Activated naive CD4-positive, alpha-beta T cell treated with anti-CD3 and anti-CD28 coated beads, Interleukin-2, amount 50 U/mL, for 24 hours (primary cell): Measurements from ENCODE around the gene FAM89B.

Source experiments
- H3K27ac Mint-ChIP-seq: one replicate; pipeline ENCODE4 v1.8.0; 2021; ENCODE audit warnings: mild to moderate bottlenecking, mixed read lengths
- H3K27me3 Mint-ChIP-seq: one replicate; pipeline ENCODE4 v1.8.0; 2021; ENCODE audit warnings: mixed read lengths
- H3K36me3 Mint-ChIP-seq: one replicate; pipeline ENCODE4 v1.8.0; 2021; ENCODE audit warnings: mixed read lengths
- H3K4me1 Mint-ChIP-seq: one replicate; pipeline ENCODE4 v1.8.0; 2021; ENCODE audit warnings: mixed read lengths
- H3K4me3 Mint-ChIP-seq: one replicate; pipeline ENCODE4 v1.8.0; 2021; ENCODE audit warnings: mild to moderate bottlenecking, mixed read lengths
- H3K9me3 Mint-ChIP-seq: one replicate; pipeline ENCODE4 v1.8.0; 2021; ENCODE audit warnings: mixed read lengths

FAM89B gene

DNA sequence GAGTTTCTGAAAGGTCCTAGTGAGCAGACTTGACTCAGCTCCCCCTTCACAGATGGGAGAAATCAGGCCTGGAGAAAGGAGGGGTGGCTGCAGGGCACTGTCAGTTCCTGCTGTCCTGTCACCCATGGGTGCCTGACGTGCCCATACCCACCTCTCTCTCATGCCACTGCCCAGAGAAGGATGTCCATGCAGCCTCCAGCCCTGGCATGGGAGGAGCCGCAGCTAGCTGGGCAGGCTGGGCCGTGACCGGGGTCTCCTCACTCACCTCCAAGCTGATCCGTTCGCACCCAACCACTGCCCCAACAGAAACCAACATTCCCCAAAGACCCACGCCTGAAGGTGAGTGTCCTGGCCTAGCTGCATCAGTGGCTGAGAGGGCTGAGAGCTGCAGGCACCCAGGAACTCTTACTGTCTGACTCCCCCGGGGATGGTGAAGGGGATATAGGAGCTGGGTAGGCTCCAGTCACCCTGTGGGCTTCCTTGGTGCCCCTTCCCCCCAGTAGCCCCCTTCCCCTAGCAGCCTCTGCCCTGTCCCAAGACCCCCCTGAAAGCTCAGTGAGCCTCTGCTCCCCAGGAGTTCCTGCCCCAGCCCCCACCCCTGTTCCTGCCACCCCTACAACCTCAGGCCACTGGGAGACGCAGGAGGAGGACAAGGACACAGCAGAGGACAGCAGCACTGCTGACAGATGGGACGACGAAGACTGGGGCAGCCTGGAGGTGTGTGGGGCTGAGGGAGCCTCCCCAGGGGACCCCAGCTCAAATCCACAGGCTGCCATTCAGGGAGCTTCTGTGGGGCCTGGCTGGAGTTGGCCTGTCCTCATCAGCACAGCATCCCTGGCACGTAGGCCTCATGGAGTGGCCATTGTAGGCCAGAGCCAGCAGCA, 35.7 kb upstream of the FAM89B start:
- H3K4me3 Mint-ChIP-seq, result no peak overlapping the region
- no peaks in the 10 kb centered on the region for H3K27me3 Mint-ChIP-seq
- H3K36me3 Mint-ChIP-seq, result no peaks in the 10 kb centered on the region
- peak overlapping the region; percentile 41 for H3K27ac Mint-ChIP-seq
- no peaks in the 10 kb centered on the region for H3K9me3 Mint-ChIP-seq
- peaks cover 4% of the 10 kb centered on the region for H3K4me1 Mint-ChIP-seq

DNA sequence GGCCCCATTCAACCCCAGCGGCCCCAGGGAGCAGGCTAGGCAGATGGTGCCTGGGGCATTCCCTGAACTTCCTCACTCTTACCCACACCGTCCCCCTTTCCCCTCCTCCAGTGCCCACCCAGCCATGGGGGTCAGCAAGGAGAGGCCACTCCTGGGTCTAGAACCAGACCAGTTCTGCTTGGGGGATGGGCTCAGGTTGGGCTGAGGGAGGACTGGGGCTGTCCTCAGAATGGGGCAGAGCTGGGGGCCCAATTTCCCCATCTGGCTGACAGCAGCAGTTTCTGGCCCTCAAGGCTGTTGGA, 35.1 kb upstream of the FAM89B start:
- Mint-ChIP-seq H3K9me3 (no peaks in the 10 kb centered on the region), H3K27me3 (no peaks in the 10 kb centered on the region), H3K27ac (no peak overlapping the region), H3K4me3 (no peak overlapping the region), H3K36me3 (no peaks in the 10 kb centered on the region), H3K4me1 (peaks cover 8% of the 10 kb centered on the region)

DNA sequence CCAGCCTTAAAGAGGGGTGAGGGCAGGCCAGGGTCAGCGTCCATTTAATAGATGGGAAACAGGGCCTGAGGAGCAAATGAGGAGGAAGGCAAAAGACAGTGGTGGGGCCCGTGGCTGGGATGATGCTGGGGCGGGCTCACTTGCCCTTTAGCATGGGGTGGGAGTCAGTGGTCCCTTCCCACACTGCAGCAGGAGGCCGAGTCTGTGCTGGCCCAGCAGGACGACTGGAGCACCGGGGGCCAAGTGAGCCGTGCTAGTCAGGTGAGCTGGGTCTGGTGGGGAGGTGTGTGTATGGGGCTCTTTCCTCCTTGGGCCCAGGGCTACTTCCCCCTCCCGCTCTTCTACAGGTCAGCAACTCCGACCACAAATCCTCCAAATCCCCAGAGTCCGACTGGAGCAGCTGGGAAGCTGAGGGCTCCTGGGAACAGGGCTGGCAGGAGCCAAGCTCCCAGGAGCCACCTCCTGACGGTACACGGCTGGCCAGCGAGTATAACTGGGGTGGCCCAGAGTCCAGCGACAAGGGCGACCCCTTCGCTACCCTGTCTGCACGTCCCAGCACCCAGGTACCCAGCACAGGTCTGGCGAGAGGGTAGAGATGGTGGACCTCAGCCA, 34.6 kb upstream of the FAM89B start:
- no peaks in the 10 kb centered on the region for H3K9me3 Mint-ChIP-seq
- no peaks in the 10 kb centered on the region for H3K36me3 Mint-ChIP-seq
- no peak overlapping the region for H3K27ac Mint-ChIP-seq
- H3K27me3 Mint-ChIP-seq, result no peaks in the 10 kb centered on the region
- H3K4me3 Mint-ChIP-seq, result no peak overlapping the region
- peaks cover 8% of the 10 kb centered on the region for H3K4me1 Mint-ChIP-seq

DNA sequence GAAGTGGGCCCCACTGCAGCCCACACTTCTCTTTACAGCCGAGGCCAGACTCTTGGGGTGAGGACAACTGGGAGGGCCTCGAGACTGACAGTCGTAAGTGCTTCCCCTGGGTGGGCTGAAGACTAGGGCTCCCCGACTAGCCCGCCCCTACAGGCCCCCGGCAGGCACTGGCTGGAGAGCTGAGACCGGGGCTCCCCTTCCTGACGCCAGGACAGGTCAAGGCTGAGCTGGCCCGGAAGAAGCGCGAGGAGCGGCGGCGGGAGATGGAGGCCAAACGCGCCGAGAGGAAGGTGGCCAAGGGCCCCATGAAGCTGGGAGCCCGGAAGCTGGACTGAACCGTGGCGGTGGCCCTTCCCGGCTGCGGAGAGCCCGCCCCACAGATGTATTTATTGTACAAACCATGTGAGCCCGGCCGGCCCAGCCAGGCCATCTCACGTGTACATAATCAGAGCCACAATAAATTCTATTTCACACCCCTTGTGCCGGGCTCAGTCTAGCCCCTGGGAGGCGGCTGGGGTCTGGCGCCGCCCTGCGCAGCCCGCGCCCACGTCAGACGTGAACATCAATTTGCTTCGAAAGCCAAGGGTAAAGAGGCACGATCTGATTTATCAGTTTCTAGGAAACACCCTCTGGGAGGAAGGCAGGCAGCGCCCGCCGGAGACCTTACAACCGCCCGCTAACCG, 34.0 kb upstream of the FAM89B start:
- peak overlapping the region; percentile 23 for H3K4me3 Mint-ChIP-seq
- H3K4me1 Mint-ChIP-seq, result peaks cover 8% of the 10 kb centered on the region
- H3K36me3 Mint-ChIP-seq, result no peaks in the 10 kb centered on the region
- H3K27me3 Mint-ChIP-seq, result no peaks in the 10 kb centered on the region
- no peak overlapping the region for H3K27ac Mint-ChIP-seq
- no peaks in the 10 kb centered on the region for H3K9me3 Mint-ChIP-seq

DNA sequence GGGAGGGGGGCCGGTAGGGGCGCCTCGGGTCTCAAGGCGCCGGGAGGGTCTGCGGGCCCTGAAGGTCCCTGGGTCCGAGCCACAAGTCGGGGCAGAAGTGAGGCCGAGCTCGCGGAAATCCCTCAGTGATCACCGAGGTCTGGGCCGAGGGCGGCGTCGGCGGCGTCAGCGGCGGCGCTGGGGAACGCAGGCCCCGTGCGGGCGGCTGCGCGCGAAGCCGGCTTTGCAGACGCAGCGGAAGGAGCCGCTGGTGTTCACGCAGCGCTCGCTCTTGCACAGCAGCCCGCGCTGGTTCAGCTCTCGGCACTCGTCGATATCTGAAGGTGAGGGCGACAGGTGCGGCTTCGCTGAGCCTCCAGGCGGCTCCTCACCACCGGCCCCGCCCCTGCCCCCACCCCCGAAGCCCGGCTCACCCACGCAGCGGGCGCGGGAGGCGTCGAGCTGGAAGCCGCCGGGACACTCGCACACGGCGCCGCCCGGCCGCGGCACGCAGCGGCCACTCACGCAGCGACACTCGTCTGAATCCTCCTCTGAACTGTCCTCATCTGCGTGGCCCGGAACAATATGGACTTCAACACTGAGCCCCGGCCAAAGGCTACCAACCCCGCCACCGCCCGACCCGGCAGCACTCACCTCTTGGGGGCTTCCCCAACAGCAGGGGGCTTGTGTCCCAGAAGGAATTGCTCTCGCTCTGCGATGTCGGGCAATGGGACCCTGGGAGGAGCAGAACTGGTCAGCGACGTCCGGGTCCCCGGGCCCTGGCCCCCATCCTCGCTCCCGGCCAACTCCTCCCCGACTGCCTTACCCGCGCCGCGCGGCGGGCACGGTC, 33.2 kb upstream of the FAM89B start:
- no peak overlapping the region for H3K4me3 Mint-ChIP-seq
- no peaks in the 10 kb centered on the region for H3K27me3 Mint-ChIP-seq
- no peak overlapping the region for H3K27ac Mint-ChIP-seq
- H3K36me3 Mint-ChIP-seq, result no peaks in the 10 kb centered on the region
- no peaks in the 10 kb centered on the region for H3K9me3 Mint-ChIP-seq
- H3K4me1 Mint-ChIP-seq, result peaks cover 13% of the 10 kb centered on the region

DNA sequence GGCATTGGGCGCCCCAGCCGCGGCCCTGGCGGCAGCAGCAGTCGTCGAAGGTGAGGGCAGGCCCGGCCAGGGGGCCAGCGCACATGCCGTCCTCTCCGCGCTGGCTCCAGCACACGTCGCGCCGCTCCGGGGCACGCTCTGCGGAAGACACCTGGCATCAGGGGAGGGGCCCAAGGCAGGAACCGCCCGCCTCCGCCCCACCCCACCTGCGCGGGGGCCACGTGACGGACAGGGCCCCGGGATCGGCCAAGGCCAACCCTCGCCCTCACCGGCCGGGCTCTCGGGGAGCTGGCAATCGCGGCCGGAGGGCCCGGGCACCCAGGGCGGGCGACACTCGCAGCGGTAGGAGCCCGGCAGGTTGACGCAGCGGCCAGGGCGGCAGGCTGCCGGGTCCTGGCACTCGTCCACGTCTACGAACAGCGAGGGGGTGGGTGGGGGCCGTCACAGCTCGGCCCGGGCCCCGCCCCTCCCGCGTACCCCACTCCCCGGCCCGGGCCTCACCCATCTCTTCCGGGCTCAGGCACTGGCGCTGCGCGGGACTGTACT, 32.5 kb upstream of the FAM89B start:
- Mint-ChIP-seq H3K4me3 (peak overlapping the region; percentile 89), H3K36me3 (no peaks in the 10 kb centered on the region), H3K27ac (no peak overlapping the region), H3K4me1 (peaks cover 19% of the 10 kb centered on the region), H3K27me3 (no peaks in the 10 kb centered on the region), H3K9me3 (no peaks in the 10 kb centered on the region)

DNA sequence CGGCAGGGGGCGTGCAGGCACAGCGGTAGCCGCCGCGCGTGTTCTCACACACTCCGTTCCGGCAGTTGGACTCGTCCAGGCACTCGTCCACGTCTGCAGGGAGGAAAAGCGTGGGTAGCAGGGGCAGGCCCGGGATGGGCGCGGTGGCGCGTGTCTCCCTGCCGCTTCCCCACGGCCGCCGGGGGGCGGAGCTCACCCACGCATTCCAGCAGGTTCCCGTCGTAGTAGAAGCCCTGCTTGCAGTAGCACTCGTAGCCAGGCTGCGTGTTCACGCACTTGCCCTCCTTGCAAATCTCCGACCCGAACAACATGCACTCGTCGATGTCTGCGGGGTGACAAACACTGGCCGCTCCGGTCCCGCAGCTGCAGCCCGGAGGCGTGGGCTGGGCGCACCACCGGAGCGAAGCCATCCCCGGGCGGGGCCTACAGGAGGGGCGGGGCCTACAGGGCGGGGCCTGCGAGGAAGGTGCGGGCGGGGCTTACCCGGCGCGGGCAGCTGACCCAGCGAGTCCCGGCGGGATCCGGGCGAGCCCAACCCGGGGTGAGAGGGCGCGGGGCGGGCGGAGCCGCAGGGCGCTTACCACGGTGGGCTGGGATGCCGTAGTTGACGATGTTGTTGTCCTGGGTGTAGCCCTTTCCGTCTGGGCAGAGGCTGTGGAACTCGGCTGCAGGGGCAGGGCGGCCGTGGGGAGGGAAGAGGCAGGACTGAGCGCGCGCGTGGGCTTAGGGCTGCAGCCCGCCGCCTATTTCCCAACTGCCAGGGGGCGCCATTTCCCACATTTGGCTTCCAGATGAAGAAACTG, 31.8 kb upstream of the FAM89B start:
- Mint-ChIP-seq H3K36me3 (no peaks in the 10 kb centered on the region), H3K9me3 (no peaks in the 10 kb centered on the region), H3K27ac (peak overlapping the region; percentile 87), H3K4me1 (peaks cover 26% of the 10 kb centered on the region), H3K27me3 (no peaks in the 10 kb centered on the region), H3K4me3 (peak overlapping the region; percentile 89)

DNA sequence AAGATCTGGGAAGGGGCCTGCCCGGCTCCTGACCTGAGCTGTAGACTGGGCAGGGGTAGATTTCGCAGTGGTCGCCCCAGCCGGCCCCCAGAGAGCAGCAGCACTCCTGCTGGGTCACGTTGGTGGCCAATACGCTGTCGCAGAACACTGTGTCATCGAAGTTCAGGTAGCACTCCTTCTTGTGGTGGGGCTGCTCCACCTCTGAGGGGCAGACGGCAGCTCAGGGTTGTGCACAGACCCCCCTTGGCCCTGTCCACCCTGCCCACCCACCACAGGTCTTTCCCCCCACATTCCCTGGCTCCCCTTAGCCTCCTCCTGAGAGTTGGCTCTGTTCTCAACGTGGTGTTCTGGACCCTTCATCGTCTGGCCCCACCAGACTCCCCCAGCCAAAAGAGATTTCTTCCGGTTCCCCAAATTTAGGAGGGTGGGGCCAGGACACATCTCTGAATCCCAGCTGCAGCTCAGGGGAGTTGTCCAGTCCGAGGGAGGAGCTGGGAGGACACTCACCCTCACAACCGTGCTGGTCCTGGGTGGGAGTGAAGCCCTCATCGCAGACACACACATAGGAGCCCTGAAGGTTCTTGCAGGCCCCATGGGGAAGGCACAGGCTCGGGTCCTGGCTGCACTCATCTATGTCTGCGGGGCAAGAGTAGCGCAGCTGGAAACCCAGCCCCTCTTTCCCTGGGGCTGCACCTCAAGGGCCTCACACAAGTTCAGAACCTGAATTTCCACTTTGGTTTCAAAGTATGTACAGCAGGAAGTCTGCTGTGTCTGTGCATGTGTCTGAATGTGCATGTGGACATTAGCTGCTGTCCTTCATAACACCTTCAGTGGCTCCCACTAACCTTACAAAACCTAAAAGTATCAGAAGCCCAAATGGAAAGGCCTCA, 31.0 kb upstream of the FAM89B start:
- no peaks in the 10 kb centered on the region for H3K27me3 Mint-ChIP-seq
- no peaks in the 10 kb centered on the region for H3K9me3 Mint-ChIP-seq
- H3K4me3 Mint-ChIP-seq, result peak overlapping the region; percentile 89
- no peak overlapping the region for H3K27ac Mint-ChIP-seq
- H3K36me3 Mint-ChIP-seq, result no peaks in the 10 kb centered on the region
- peaks cover 34% of the 10 kb centered on the region for H3K4me1 Mint-ChIP-seq

DNA sequence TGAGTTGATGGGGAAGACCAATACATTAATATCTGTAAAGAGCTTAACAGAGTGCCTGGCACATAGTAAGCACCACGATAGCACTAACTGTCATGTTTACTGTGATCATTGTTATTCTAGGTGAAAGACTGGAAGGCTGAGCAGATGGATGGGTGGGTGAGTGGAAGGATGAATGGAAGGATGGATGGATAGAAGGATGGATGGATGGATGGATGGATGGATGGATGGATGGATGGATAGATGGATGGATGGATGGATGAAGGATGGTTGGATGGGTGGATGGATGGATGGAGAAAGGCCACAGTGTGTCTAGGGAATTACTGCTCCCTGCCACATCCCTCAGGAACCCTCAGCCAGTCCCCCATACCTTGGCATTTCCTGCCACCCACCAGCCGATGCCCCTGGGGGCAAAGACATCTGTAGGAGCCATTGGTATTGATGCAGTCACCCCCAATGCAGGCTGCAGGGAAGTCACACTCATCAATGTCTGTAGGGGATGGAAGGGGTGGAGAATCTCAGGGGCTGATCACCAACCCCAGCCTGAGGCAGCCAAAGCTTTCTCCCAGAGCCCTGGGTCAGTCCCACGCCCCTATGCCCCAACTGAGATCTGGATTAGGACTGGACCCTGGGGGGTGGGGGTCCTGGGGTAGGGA, 29.5 kb upstream of the FAM89B start:
- no peak overlapping the region for H3K27ac Mint-ChIP-seq
- no peaks in the 10 kb centered on the region for H3K36me3 Mint-ChIP-seq
- H3K4me3 Mint-ChIP-seq, result no peak overlapping the region
- H3K27me3 Mint-ChIP-seq, result no peaks in the 10 kb centered on the region
- peaks cover 44% of the 10 kb centered on the region for H3K4me1 Mint-ChIP-seq
- no peaks in the 10 kb centered on the region for H3K9me3 Mint-ChIP-seq

DNA sequence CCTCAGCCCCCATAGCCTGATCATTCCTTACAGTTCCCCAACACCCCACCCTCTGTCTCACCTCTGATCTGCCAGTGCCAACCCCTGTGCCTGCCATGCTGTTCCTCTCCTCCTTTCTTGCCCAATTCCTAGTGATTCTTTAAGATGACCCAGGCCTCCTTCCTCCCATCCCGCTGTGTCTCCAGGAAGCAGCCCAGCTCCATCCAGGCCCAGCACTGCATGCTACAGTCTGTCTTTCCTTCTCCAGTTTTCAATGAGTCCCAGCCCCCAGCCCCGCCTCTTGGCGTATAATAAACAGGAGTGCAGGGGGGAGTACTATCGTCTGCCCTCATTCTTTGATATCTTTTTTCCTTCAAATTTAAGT, 26.5 kb upstream of the FAM89B start:
- Mint-ChIP-seq H3K27me3 (no peaks in the 10 kb centered on the region), H3K4me1 (peaks cover 63% of the 10 kb centered on the region), H3K27ac (peak overlapping the region; percentile 85), H3K36me3 (peaks cover 1% of the 10 kb centered on the region), H3K4me3 (peak overlapping the region; percentile 68), H3K9me3 (no peaks in the 10 kb centered on the region)

DNA sequence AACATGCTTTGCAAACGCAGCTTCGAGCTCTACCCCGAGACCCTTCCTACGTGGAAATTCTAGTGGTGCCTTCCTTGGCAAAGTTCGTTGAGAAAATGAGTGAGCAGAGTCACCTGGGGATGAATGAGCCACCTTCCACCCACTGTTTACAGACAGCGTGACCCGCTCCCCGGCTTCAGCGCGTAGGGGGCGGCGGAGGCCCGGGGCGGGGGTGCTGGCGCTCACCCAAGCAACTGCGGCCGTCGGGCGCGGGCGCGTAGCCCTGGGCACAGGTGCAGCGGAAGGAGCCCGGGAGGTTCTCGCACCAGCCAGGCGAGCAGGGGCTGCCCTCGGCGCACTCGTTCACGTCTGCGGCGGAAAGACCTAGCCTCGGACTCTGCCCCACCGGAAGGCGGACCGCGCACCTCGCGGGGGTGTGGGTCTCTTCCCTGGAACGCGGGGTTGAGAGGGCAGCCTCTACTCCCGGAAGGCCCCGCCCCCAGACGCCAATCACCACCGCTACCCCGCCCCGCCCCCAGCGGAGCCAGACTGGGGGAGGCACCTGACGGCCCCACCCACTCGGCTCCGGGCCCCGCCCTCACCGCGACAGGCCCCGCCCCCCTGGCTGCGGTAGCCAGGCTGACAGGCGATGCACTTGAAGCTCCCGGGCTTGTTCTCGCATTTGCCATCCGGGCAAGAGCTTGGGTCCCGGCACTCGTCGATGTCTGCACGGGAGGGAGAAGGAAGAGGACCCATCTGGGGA, 25.9 kb upstream of the FAM89B start:
- Mint-ChIP-seq H3K4me1 (peaks cover 63% of the 10 kb centered on the region), H3K27ac (peak overlapping the region; percentile 85), H3K4me3 (peak overlapping the region; percentile 76), H3K27me3 (no peaks in the 10 kb centered on the region), H3K36me3 (peaks cover 1% of the 10 kb centered on the region), H3K9me3 (no peaks in the 10 kb centered on the region)

DNA sequence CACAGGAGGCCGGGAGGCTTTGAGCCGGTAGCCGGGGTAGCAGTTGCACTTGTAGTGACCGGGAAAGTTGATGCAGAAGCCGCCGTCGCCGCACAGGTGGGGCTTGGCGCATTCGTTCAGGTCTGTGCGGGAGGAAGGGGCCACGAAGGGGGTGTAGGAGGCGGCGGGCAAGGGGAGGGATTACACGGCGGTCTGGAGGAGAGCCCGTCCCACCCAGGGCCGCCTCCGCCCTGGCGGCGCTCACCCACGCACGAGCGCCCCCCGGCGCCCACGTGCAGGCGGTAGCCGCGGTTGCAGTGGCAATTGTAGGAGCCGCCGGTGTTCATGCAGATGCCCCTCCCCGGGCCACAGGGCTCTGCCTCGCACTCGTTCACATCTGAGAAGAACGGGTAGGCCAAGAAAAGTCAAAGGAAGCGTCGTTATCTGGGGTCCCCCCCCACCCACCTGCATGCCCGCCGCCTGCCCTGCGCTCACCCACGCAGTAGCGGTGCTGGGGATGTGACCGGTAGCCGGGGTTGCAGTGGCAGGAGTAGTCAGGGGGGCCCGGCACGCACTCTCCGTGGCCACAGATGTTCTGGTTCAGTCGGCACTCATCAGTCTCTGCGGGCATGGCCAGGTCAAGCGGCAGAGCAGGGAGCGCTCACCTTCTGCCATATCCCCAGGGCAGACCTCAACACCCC, 24.8 kb upstream of the FAM89B start:
- Mint-ChIP-seq H3K4me3 (peak overlapping the region; percentile 55), H3K27me3 (no peaks in the 10 kb centered on the region), H3K4me1 (peaks cover 69% of the 10 kb centered on the region), H3K36me3 (peaks cover 3% of the 10 kb centered on the region), H3K9me3 (no peaks in the 10 kb centered on the region), H3K27ac (no peak overlapping the region)

DNA sequence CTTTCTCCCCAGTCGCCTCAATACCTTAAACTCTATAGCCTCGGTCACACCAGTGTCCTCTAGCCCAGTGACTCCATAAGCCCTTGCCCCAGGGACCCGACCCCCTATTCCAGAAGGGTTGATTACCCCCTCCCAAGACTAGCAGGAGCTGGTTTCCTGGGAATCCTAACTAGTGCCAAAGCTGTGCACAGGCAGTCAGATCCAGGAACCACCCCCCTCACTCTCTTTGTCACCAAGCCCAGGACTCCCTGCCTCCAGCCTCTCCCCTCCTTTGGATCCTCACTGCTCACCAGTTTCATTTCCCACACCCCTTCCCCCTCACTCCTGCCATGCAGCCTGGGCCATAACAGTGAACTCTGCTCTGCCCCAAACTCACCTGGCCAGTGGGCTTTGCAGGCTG, 23.9 kb upstream of the FAM89B start:
- peak overlapping the region; percentile 55 for H3K4me3 Mint-ChIP-seq
- peaks cover 74% of the 10 kb centered on the region for H3K4me1 Mint-ChIP-seq

More for the DNA sequence above, 23.9 kb upstream of the FAM89B start:
- peaks cover 3% of the 10 kb centered on the region for H3K36me3 Mint-ChIP-seq
- H3K27ac Mint-ChIP-seq, result no peak overlapping the region
- no peaks in the 10 kb centered on the region for H3K27me3 Mint-ChIP-seq
- H3K9me3 Mint-ChIP-seq, result no peaks in the 10 kb centered on the region
